H9 (cell line): Measurements from ENCODE around the gene PIK3CD. TPM values are rescaled to one million over a fixed set of nuclear protein-coding genes. Genes with fewer than 3 reads are reported as not detected.

ENCODE experiments used
- DNase-seq: peaks from one replicate; pipeline ENCODE4 v3.0.0-alpha.2; 2017
- H2AFZ ChIP-seq: one replicate; pipeline ENCODE4 v1.6.1; 2013; ENCODE audit warnings: mild to moderate bottlenecking, low read length, control low read depth, moderate library complexity
- H2AK5ac ChIP-seq: 2 replicates; pipeline ENCODE4 v1.6.1; 2013; ENCODE audit warnings: low read length, control low read depth, mixed read lengths; ENCODE audit not compliant: insufficient read length
- H2BK120ac ChIP-seq: one replicate; pipeline ENCODE4 v1.6.1; 2013; ENCODE audit warnings: low read depth, mild to moderate bottlenecking, low read length, control low read depth, inconsistent platforms; ENCODE audit not compliant: poor library complexity, severe bottlenecking
- H2BK12ac ChIP-seq: 2 replicates; pipeline ENCODE4 v1.6.1; 2013; ENCODE audit warnings: low read length, control low read depth, mixed read lengths, low read depth; ENCODE audit not compliant: insufficient read length
- H2BK15ac ChIP-seq: 2 replicates; pipeline ENCODE4 v1.6.1; 2013; ENCODE audit warnings: low read depth, low read length, control low read depth
- H2BK20ac ChIP-seq: one replicate; pipeline ENCODE4 v1.6.1; 2013; ENCODE audit warnings: low read depth, mild to moderate bottlenecking, low read length, control low read depth, inconsistent platforms; ENCODE audit not compliant: poor library complexity, severe bottlenecking
- H2BK5ac ChIP-seq: 2 replicates; pipeline ENCODE4 v1.6.1; 2013; ENCODE audit warnings: low read length, control low read depth, mixed read lengths; ENCODE audit not compliant: insufficient read length
- H3K14ac ChIP-seq: 2 replicates; pipeline ENCODE4 v1.6.1; 2013; ENCODE audit warnings: low read length, control low read depth; ENCODE audit not compliant: insufficient read depth
- H3K18ac ChIP-seq: 2 replicates; pipeline ENCODE4 v1.6.1; 2013; ENCODE audit warnings: low read depth, mild to moderate bottlenecking, mixed read lengths, low read length, control low read depth; ENCODE audit not compliant: insufficient read length
- H3K23ac ChIP-seq: 2 replicates; pipeline ENCODE4 v1.6.1; 2013; ENCODE audit warnings: low read length, control low read depth, mixed read lengths, low read depth; ENCODE audit not compliant: insufficient read length
- H3K23me2 ChIP-seq: 2 replicates; pipeline ENCODE4 v1.6.1; 2013; ENCODE audit warnings: low read depth, mild to moderate bottlenecking, mixed read lengths, low read length, control low read depth; ENCODE audit not compliant: insufficient read length, poor library complexity, severe bottlenecking
- H3K27ac ChIP-seq: 2 replicates; pipeline ENCODE4 v1.5.1; 2013; ENCODE audit warnings: low read length, control low read depth, mixed read lengths, low read depth; ENCODE audit not compliant: insufficient read length
- H3K27me3 ChIP-seq: 2 replicates; pipeline ENCODE4 v1.6.1; 2013; ENCODE audit warnings: low read length, control low read depth, inconsistent platforms; ENCODE audit not compliant: insufficient read depth
- H3K4ac ChIP-seq: 2 replicates; pipeline ENCODE4 v1.6.1; 2013; ENCODE audit warnings: low read depth, mild to moderate bottlenecking, control low read depth, inconsistent platforms, low read length, moderate library complexity
- H3K4me1 ChIP-seq: 2 replicates; pipeline ENCODE4 v1.6.1; 2013; ENCODE audit warnings: low read length, control low read depth, inconsistent platforms; ENCODE audit not compliant: insufficient read depth
- H3K4me2 ChIP-seq: 2 replicates; pipeline ENCODE4 v1.6.1; 2013; ENCODE audit warnings: low read length, control low read depth, mixed read lengths; ENCODE audit not compliant: insufficient read length, insufficient read depth
- H3K56ac ChIP-seq: 2 replicates; pipeline ENCODE4 v1.6.1; 2013; ENCODE audit warnings: low read depth, mild to moderate bottlenecking, mixed read lengths, low read length, control low read depth; ENCODE audit not compliant: insufficient read length
- H3K79me1 ChIP-seq: 2 replicates; pipeline ENCODE4 v1.6.1; 2013; ENCODE audit warnings: low read depth, mild to moderate bottlenecking, moderate library complexity, low read length, control low read depth, inconsistent platforms; ENCODE audit not compliant: insufficient read depth, poor library complexity, severe bottlenecking
- H3K79me2 ChIP-seq: 2 replicates; pipeline ENCODE4 v1.6.1; 2013; ENCODE audit warnings: low read length, control low read depth, inconsistent platforms; ENCODE audit not compliant: insufficient read depth
- H3K9ac ChIP-seq: 2 replicates; pipeline ENCODE4 v1.6.1; 2013; ENCODE audit warnings: low read length, control low read depth, mixed read lengths; ENCODE audit not compliant: insufficient read length; ENCODE audit errors: extremely low read depth
- H3K9me3 ChIP-seq: one replicate; pipeline ENCODE4 v1.6.1; 2013; ENCODE audit warnings: low read depth, low read length, inconsistent platforms; ENCODE audit not compliant: control insufficient read depth
- H3T11ph ChIP-seq: one replicate; pipeline ENCODE4 v1.6.1; 2013; ENCODE audit warnings: mild to moderate bottlenecking, low read length, control low read depth, inconsistent platforms
- H4K20me1 ChIP-seq: one replicate; pipeline ENCODE4 v1.6.1; 2013; ENCODE audit not compliant: control insufficient read depth, insufficient read length, insufficient read depth
- H4K5ac ChIP-seq: 2 replicates; pipeline ENCODE4 v1.6.1; 2013; ENCODE audit warnings: low read depth, mild to moderate bottlenecking, mixed read lengths, low read length, control low read depth; ENCODE audit not compliant: insufficient read length
- H4K8ac ChIP-seq: replicated peaks from 2 replicates; pipeline ENCODE4 v1.6.1; 2013; ENCODE audit warnings: low read length, control low read depth, mixed read lengths, low read depth; ENCODE audit not compliant: insufficient read length
- H4K91ac ChIP-seq: 2 replicates; pipeline ENCODE4 v1.6.1; 2013; ENCODE audit warnings: low read depth, mild to moderate bottlenecking, moderate library complexity, mixed read lengths, low read length, control low read depth; ENCODE audit not compliant: insufficient read length
- H3K27ac Mint-ChIP-seq, 3 experiments: 2 replicates in 2 of 3; 3 replicates in 1 of 3; pipeline ENCODE4 v1.8.0; 2020 to 2021; ENCODE audit warnings: mixed read lengths in 3 of 3, mild to moderate bottlenecking in 1 of 3, moderate library complexity in 1 of 3
- H3K27me3 Mint-ChIP-seq: 2 replicates; pipeline ENCODE4 v1.8.0; 2021; ENCODE audit warnings: low read depth, mild to moderate bottlenecking, moderate library complexity, mixed read lengths
- H3K36me3 Mint-ChIP-seq, 3 experiments: 2 replicates in 2 of 3; 3 replicates in 1 of 3; pipeline ENCODE4 v1.8.0; 2020 to 2021; ENCODE audit warnings: low read depth in 3 of 3, mixed read lengths in 3 of 3; ENCODE audit not compliant: insufficient read depth in 1 of 3
- H3K4me1 Mint-ChIP-seq, 2 experiments: 2 replicates each; pipeline ENCODE4 v1.8.0; 2020; ENCODE audit warnings: mixed read lengths in 2 of 2
- H3K4me3 Mint-ChIP-seq, 2 experiments: 2 replicates in 1 of 2; 3 replicates in 1 of 2; pipeline ENCODE4 v1.8.0; 2020 to 2021; ENCODE audit warnings: mild to moderate bottlenecking in 2 of 2, mixed read lengths in 2 of 2, moderate library complexity in 1 of 2
- H3K9me3 Mint-ChIP-seq, 2 experiments: 2 replicates in 1 of 2; 3 replicates in 1 of 2; pipeline ENCODE4 v1.8.0; 2020; ENCODE audit warnings: mild to moderate bottlenecking in 2 of 2, mixed read lengths in 2 of 2, moderate library complexity in 1 of 2
- WGBS: extraction: QIAGEN DNeasy Blood & Tissue Kit; methylation state at CpG from one replicate; pipeline ENCODE4 v1.1.7; 2013; ENCODE audit warnings: missing lambda C conversion rate, low lambda C conversion rate, mixed read lengths; ENCODE audit not compliant: insufficient read length; ENCODE audit errors: extremely low coverage; 5-methylcytosine and 5-hydroxymethylcytosine counted together
- total RNA-seq: library from RNA; stranded (reverse); gene quantifications from 2 replicates; pipeline ENCODE4 v1.2.1, GENCODE V29; 2021
- TF ChIP-seq, protein P1 (sequence below): fragments of 200-600 bp; sonication (generic); conservative IDR thresholded peaks from 3 replicates; pipeline ENCODE4 v1.8.0; 2021; ENCODE audit warnings: antibody characterized with exemption, mild to moderate bottlenecking

Gene PIK3CD
- total RNA-seq, 1 experiment from 2014 or later, result 10.0 TPM

- Histone ChIP-seq H4K20me1 (no peaks in the 10 kb centered on the region), H3K56ac (no peak overlapping the region), H3K4ac (no peak overlapping the region), H2BK120ac (no peak overlapping the region), H2AK5ac (no peak overlapping the region), H2BK5ac (no peak overlapping the region), H2AFZ (no peak overlapping the region), H3K23ac (no peak overlapping the region), H3K4me2 (no peak overlapping the region), H3K14ac (no peak overlapping the region), H3K27me3 (no peaks in the 10 kb centered on the region), H3K79me1 (no peaks in the 10 kb centered on the region), H3K9ac (no peak overlapping the region), H4K91ac (no peak overlapping the region), H3T11ph (no peak overlapping the region), H4K8ac (no peak overlapping the region), H3K4me1 (no peaks in the 10 kb centered on the region), H2BK15ac (no peak overlapping the region), H2BK20ac (no peak overlapping the region), H3K18ac (no peak overlapping the region), H3K79me2 (no peaks in the 10 kb centered on the region), H2BK12ac (no peak overlapping the region), H4K5ac (no peak overlapping the region), H3K9me3 (peaks cover 5% of the 10 kb centered on the region), H3K27ac (no peak overlapping the region), H3K23me2 (no peaks in the 10 kb centered on the region)
- H3K4me1 Mint-ChIP-seq, result no peaks in the 10 kb centered on the region
- no peak overlapping the region for H3K4me3 Mint-ChIP-seq
- H3K36me3 Mint-ChIP-seq, result peaks cover 66 to 98% (median 78%) of the 10 kb centered on the region in 3 experiments
- TF ChIP-seq, protein P1, sequence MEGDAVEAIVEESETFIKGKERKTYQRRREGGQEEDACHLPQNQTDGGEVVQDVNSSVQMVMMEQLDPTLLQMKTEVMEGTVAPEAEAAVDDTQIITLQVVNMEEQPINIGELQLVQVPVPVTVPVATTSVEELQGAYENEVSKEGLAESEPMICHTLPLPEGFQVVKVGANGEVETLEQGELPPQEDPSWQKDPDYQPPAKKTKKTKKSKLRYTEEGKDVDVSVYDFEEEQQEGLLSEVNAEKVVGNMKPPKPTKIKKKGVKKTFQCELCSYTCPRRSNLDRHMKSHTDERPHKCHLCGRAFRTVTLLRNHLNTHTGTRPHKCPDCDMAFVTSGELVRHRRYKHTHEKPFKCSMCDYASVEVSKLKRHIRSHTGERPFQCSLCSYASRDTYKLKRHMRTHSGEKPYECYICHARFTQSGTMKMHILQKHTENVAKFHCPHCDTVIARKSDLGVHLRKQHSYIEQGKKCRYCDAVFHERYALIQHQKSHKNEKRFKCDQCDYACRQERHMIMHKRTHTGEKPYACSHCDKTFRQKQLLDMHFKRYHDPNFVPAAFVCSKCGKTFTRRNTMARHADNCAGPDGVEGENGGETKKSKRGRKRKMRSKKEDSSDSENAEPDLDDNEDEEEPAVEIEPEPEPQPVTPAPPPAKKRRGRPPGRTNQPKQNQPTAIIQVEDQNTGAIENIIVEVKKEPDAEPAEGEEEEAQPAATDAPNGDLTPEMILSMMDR, result no peak
- H3K27me3 Mint-ChIP-seq, result peaks cover 2% of the 10 kb centered on the region; the same call in 1 of the 2 replicates
- no peaks in the 10 kb centered on the region for H3K9me3 Mint-ChIP-seq
- H3K27ac Mint-ChIP-seq, result no peak overlapping the region
- no CpG with 5 or more reads among the region's 5 CpGs for WGBS
- DNase-seq, result no peak
These were observed 84.7 kb downstream of the PIK3CD start for GRCh38 chr1:9736241-9736640.
